ENCODE results near the gene OR2T5.
"Not testable (repeated sequence)": the region's sequence is repeated elsewhere in the genome, so short reads cannot be mapped to it uniquely, and the experiment has no call there.

Gene OR2T5, protein sequence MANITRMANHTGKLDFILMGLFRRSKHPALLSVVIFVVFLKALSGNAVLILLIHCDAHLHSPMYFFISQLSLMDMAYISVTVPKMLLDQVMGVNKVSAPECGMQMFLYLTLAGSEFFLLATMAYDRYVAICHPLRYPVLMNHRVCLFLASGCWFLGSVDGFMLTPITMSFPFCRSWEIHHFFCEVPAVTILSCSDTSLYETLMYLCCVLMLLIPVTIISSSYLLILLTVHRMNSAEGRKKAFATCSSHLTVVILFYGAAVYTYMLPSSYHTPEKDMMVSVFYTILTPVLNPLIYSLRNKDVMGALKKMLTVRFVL

DNA sequence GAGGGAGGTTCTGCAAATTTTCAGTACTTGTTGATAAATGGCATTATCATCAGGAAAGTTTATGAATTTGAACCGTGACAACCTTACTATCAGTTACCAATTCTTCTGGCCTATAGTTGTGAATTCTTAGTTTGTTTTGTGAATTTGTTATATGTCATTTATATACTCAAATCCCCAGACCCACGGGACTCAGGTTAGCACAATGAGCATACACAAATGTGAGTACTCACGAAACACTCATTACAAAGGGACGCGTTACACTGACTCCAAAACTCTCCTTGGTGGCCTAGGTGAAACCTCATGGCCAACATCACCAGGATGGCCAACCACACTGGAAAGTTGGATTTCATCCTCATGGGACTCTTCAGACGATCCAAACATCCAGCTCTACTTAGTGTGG is at the start of gene OR2T5:
Gene OR2T5, plus strand, starts transcription at position 301 of the 400 bp plus-strand sequence. Its CDS starts 0 bp downstream, at position 301.
- FAIRE-seq: not testable (repeated sequence)

DNA sequence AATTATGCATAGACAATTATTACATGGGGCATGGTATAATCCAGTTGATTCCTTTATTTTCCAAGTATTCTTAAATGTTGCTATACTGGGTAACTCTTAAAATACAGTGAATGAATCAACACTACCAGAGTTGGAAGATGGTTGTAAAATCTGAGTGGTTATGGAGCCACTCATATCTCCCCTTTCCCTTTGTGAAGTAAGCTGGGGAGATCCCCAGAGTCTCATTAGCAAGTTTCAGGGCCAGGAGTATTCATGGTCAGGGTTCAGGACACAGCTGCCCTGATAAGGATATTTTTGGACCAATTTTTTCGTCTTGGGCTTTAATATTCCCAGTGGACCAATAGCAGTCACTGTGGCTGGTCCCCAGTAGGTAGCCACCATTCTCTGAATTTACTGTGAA is 49.7 kb upstream of the OR2T5 start:
- not testable (repeated sequence) for FAIRE-seq

GRCh38 chr1:248439283-248439682 is 49.1 kb upstream of the OR2T5 start:
- FAIRE-seq: not testable (repeated sequence)

DNA sequence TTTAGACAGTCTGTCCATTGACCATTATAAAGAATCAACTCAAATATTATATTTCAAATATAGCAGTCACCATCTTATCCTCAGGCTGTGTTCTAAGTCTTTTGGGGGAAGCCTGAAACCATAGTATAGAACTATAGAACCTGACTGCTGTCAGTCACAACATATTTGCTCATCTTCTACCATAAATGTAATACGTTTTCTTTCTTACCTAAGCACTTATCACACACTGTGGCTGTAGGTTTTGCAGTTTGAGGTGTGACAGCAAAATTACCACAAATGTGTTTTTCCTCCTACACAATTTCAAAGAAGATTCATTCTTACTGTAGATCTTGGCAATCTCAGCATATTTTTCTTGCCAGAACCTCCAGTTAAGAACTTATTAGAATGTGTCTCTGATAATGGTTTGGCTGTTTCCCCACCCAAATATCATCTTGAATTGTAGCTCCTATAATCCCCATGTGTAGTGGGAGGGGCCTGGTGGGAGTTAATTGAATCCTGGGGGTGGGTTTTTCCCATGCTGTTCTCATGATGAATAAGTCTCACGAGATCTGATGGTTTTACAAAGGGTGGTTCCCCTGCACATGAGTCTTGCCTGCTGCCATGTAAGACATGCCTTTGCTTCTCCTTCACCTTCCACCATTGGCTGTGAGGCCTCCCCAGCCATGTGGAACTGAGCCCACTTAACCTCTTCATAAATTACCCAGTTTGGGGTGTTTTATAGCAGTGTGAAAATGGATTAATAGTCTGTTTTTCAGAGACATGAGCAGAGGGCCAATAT is 45.7 kb upstream of the OR2T5 start:
- not testable (repeated sequence) for FAIRE-seq

GRCh38 chr1:248444603-248445002 is 43.8 kb upstream of the OR2T5 start:
- not testable (repeated sequence) for FAIRE-seq

- FAIRE-seq: not testable (repeated sequence)
Measured at GRCh38 chr1:248445399-248445798, 43.0 kb upstream of the OR2T5 start, which contains the start of gene OR2T2. OR2T2 (plus strand) TSS chr1:248445637; CDS start chr1:248452798, 7,161 bp downstream.

DNA sequence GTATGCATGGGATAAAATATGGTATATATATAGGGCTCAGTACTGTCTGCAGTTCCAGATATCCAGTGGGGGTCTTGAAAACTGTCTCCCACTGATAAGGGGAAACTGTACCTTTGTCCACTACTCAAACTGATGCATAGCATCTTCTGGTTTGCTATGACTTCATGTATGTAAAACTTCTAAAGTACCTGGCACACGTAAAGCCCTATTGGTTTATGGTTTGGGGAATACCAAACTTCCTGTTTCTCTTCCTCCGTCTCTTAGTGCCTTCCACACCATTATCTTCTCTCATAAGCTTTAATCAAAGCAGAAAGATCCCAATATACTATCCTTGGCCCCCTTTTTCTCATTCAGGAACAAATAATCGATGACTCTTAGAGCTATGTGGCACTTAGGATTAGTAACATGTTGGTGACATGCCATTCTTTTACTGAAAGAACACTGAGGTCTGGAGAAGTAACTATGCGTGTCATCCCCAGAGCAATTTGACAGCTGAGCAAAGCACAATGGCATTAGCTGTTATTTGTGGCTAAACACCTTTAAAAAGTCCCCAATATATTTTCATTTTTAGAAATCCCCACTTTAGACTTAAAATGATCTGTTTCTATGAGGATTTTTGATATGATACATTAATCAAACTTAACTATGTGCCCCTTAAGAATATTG is 39.8 kb upstream of the OR2T5 start:
- FAIRE-seq: not testable (repeated sequence)

- not testable (repeated sequence) for FAIRE-seq
Measured at GRCh38 chr1:248449821-248450465, 38.4 kb upstream of the OR2T5 start.

- FAIRE-seq: not testable (repeated sequence)
Measured at GRCh38 chr1:248450466-248451145, 37.8 kb upstream of the OR2T5 start.

DNA sequence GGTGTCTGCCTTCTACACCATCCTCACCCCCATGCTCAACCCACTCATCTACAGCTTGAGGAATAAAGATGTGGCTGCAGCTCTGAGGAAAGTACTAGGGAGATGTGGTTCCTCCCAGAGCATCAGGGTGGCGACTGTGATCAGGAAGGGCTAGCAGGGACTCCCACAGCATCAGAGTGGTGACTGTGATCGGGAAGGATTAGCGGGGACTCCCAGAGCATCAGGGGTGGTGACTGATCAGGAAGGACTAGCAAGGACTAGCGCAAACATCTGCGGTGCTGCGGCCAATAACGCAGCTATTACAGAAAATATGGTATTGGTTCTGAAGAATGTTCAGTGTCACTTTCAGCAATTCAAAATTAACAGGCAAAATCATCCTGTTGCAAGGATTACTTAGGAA is 34.8 kb upstream of the OR2T5 start:
- not testable (repeated sequence) for FAIRE-seq

- FAIRE-seq: not testable (repeated sequence)
Measured at GRCh38 chr1:248455045-248455444, 33.3 kb upstream of the OR2T5 start.

GRCh38 chr1:248456635-248457034 is 31.8 kb upstream of the OR2T5 start:
- FAIRE-seq: not testable (repeated sequence)

- FAIRE-seq: not testable (repeated sequence)
Measured at GRCh38 chr1:248459117-248459516, 29.3 kb upstream of the OR2T5 start.

- FAIRE-seq: no peak
Measured at GRCh38 chr1:248471154-248471553, 17.2 kb upstream of the OR2T5 start.

- not testable (repeated sequence) for FAIRE-seq
Measured at GRCh38 chr1:248472111-248472510, 16.3 kb upstream of the OR2T5 start.

DNA sequence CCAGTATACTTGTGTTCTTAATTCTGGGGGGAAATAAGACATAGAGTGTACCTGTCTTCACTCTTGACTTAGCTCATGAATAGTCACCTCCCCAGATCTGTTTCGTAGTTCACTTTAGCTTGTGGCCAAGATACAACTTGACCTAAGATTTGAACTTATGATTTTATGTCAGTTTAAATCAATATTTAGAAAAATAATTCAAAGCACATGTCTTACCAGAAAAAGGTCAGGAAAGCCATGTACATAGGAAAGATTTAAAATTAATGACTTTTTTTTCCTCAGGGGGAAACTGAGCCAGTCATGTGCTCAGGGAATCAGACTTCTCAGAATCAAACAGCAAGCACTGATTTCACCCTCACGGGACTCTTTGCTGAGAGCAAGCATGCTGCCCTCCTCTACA is 15.3 kb upstream of the OR2T5 start, which contains the start of gene OR2T3:
Gene OR2T3, plus strand, starts transcription at position 301 of the 400 bp plus-strand sequence. Its CDS starts 0 bp downstream, at position 301.
- FAIRE-seq: not testable (repeated sequence)

GRCh38 chr1:248475660-248476059 is 12.7 kb upstream of the OR2T5 start:
- not testable (repeated sequence) for FAIRE-seq

GRCh38 chr1:248481686-248482579 is 6.5 kb upstream of the OR2T5 start:
- not testable (repeated sequence) for FAIRE-seq

DNA sequence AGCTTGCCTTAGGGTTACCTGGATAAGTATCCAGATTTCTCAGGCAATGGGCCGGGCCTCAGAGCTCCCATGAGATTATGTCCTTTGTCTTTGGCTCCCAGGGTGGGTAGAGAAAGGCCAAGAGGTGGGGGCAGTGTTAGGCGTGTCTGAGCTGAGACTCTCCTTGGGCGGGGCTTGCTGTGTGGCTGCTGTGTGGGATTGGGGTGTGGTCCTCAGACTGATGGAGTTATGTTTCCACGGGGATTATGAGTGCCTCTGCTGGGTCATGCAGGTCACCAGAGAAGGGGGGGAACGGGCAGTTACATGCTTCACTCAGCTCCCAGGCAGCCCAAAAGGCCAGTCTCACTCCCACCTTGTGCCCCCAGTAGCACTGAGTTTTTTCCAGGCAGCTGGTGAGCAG is 8.3 kb downstream of the OR2T5 start:
- not testable (repeated sequence) for FAIRE-seq

- not testable (repeated sequence) for FAIRE-seq
Measured at GRCh38 chr1:248500305-248501035, 12.1 kb downstream of the OR2T5 start.
